Ishikawa (cell line): Measurements from ENCODE around the gene ADCY7.

Experiments used
- CEBPB ChIP-seq: IDR thresholded peaks from 2 replicates; pipeline ENCODE4 v1.6.1; 2012
- CREB1 ChIP-seq: IDR thresholded peaks from 2 replicates; pipeline ENCODE4 v1.6.1; 2012; ENCODE audit warnings: low read depth
- EP300 ChIP-seq: IDR thresholded peaks from 2 replicates; pipeline ENCODE4 v1.6.1; 2012; ENCODE audit warnings: borderline replicate concordance
- TAF1 ChIP-seq: IDR thresholded peaks from 2 replicates; pipeline ENCODE4 v1.6.1; 2012; ENCODE audit warnings: low read depth, mild to moderate bottlenecking
- TCF12 ChIP-seq: IDR thresholded peaks from 2 replicates; pipeline ENCODE4 v1.6.1; 2012; ENCODE audit warnings: low read depth
- TEAD4 ChIP-seq: IDR thresholded peaks from 2 replicates; pipeline ENCODE4 v1.6.1; 2012
- YY1 ChIP-seq: IDR thresholded peaks from 2 replicates; pipeline ENCODE4 v1.6.1; 2012; ENCODE audit warnings: low read depth
- TF ChIP-seq, protein P1 (sequence below): IDR thresholded peaks from 2 replicates; pipeline ENCODE4 v1.6.1; 2012; ENCODE audit warnings: low read depth, mild to moderate bottlenecking
- TF ChIP-seq, protein P2 (sequence below): IDR thresholded peaks from 2 replicates; pipeline ENCODE4 v1.6.1; 2012
- TF ChIP-seq, protein P3 (sequence below): IDR thresholded peaks from 2 replicates; pipeline ENCODE4 v1.6.1; 2012

DNA sequence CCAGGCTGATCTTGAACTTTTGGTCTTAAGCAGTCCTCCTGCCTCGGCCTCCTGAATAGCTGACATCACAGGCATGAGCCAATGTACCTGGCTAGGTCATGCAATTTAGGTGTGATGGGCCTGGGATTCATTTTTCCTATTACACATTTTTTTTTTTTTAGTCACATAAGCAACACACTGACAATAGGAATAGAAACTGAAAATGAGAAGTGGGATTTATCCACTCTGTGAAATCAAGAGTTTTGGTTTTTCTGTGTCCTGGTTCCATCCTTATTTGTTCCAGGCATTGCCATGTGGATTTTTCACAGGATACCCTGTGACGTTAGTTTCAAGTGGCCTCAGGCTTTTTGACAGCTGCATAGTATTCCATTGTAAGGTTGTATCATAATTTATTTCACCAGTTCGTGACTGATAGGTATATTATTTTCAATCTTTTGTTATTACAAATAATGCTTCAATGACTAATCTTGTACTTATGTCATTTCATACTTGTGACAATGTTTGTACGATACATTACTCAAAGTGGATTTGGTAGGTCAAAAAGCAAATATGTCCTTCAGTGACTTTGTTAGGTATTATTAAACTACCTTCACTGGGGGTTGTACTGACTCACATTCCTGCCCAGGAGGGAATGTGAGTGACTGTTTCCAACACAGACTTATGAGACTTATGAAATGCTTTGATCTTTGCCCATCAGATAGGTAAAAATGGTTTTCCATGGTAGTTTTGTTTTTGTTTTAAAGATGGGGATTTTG is 10.6 kb downstream of the ADCY7 start:
- TF ChIP-seq EP300 (no peak), TCF12 (no peak), CEBPB (no peak), TAF1 (no peak), YY1 (no peak), TEAD4 (no peak), CREB1 (no peak)
- TF ChIP-seq, protein P1, sequence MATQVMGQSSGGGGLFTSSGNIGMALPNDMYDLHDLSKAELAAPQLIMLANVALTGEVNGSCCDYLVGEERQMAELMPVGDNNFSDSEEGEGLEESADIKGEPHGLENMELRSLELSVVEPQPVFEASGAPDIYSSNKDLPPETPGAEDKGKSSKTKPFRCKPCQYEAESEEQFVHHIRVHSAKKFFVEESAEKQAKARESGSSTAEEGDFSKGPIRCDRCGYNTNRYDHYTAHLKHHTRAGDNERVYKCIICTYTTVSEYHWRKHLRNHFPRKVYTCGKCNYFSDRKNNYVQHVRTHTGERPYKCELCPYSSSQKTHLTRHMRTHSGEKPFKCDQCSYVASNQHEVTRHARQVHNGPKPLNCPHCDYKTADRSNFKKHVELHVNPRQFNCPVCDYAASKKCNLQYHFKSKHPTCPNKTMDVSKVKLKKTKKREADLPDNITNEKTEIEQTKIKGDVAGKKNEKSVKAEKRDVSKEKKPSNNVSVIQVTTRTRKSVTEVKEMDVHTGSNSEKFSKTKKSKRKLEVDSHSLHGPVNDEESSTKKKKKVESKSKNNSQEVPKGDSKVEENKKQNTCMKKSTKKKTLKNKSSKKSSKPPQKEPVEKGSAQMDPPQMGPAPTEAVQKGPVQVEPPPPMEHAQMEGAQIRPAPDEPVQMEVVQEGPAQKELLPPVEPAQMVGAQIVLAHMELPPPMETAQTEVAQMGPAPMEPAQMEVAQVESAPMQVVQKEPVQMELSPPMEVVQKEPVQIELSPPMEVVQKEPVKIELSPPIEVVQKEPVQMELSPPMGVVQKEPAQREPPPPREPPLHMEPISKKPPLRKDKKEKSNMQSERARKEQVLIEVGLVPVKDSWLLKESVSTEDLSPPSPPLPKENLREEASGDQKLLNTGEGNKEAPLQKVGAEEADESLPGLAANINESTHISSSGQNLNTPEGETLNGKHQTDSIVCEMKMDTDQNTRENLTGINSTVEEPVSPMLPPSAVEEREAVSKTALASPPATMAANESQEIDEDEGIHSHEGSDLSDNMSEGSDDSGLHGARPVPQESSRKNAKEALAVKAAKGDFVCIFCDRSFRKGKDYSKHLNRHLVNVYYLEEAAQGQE = no peak
- TF ChIP-seq, protein P2, sequence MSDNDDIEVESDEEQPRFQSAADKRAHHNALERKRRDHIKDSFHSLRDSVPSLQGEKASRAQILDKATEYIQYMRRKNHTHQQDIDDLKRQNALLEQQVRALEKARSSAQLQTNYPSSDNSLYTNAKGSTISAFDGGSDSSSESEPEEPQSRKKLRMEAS = no peak
- TF ChIP-seq, protein P3, sequence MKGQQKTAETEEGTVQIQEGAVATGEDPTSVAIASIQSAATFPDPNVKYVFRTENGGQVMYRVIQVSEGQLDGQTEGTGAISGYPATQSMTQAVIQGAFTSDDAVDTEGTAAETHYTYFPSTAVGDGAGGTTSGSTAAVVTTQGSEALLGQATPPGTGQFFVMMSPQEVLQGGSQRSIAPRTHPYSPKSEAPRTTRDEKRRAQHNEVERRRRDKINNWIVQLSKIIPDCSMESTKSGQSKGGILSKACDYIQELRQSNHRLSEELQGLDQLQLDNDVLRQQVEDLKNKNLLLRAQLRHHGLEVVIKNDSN = no peak
